GM12878 (cell line): ENCODE data around the gene LCOR. TPM values are rescaled to one million over a fixed set of nuclear protein-coding genes. Genes with fewer than 3 reads are reported as not detected.
A peak's percentile ranks its signal among the peaks of the same experiment; 100 is the strongest.

Experiments
- HDAC2 ChIP-seq: fragments of 200-600 bp; sonication (generic); IDR thresholded peaks from 2 replicates; pipeline ENCODE4 v1.6.1; 2017
- POLR2AphosphoS5 ChIP-seq: IDR thresholded peaks from 2 replicates; pipeline ENCODE4 v1.6.1; 2011; ENCODE audit warnings: mild to moderate bottlenecking, low read length, inconsistent platforms
- TAF1 ChIP-seq: IDR thresholded peaks from 2 replicates; pipeline ENCODE4 v1.6.1; 2011; ENCODE audit warnings: mild to moderate bottlenecking, low read depth, low read length, borderline replicate concordance
- microRNA counts: library from miRNA; unstranded; fragments of <30 nt; microRNA quantifications from one replicate; lab custom pipeline; 2016
- microRNA-seq: library from miRNA; unstranded; fragments of <30 nt; microRNA quantifications from one replicate; pipeline ENCODE4, GENCODE V29; 2018
- polyA plus RNA-seq, 11 experiments: library from polyadenylated mRNA; depleted of rRNA in 4 of 11; unstranded in 6 of 11; stranded (reverse) in 5 of 11; fragments of >200 nt; fragmentation: Nextera tagmentation in 4 of 11; fragmentation: Illumina TruSeq in 1 of 11; extraction: Ambion mirVana in 4 of 11; extraction: Trizol in 1 of 11; gene quantifications; 1 replicate in 1 of 11; 2 replicates in 10 of 11; pipeline versions ENCODE4 v1.2.1 to v1.2.3, GENCODE V29; 2011 to 2016; ENCODE audit warnings: inconsistent platforms in 2 of 11, missing spikeins in 2 of 11, low read depth in 1 of 11
- small RNA-seq: library from RNA; depleted of rRNA; stranded (forward); fragments of <200 nt; gene quantifications from one replicate; pipeline ENCODE3, GENCODE V24; 2014
- total RNA-seq, 4 experiments: library from RNA; depleted of rRNA in 3 of 4; stranded (reverse); fragments of >200 nt in 3 of 4; fragmentation: Illumina TruSeq in 1 of 4; extraction: Trizol in 1 of 4; gene quantifications; 2 replicates each; pipeline versions ENCODE4 v1.2.1 to v1.2.3, GENCODE V29; 2013 to 2021
- TF ChIP-seq, protein P1 (sequence below): fragments of 450-650 bp; IDR thresholded peaks from 2 replicates; pipeline ENCODE4 v1.6.1; 2017; ENCODE audit warnings: mild to moderate bottlenecking, moderate library complexity
- TF ChIP-seq, protein P2 (sequence below): fragments of 450-650 bp; formaldehyde crosslinking; IDR thresholded peaks from 2 replicates; pipeline ENCODE4 v1.4.0; 2020; ENCODE audit warnings: mild to moderate bottlenecking, moderate library complexity
- TF ChIP-seq, protein P3 (sequence below): fragments of 450-650 bp; conservative IDR thresholded peaks from 2 replicates; pipeline ENCODE4 v1.6.1; 2017; ENCODE audit warnings: mild to moderate bottlenecking, moderate library complexity

LCOR gene
- total and polyA plus RNA-seq, 10 of the 15 experiments (the other 5 are each of a cell fraction or from before 2014, with no cell fraction given) = 1.6 to 22.0 (median 13.2) TPM

DNA sequence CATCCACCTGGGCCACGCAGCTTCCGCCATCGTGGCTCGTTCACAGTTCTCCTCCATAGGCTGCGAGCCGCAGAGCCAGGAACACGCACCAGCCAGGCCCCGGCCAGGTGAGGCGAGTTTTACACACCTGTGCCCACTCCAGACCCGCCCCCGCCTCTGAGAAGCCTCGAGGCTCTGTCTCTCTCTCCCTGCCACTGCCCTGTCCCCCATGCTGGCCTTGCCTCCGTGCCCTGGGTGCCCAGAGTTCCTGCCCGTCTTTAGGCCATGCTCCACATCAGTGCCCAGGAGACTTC lies 211.4 kb downstream of the LCOR start (continued):
- TF ChIP-seq, protein P1, sequence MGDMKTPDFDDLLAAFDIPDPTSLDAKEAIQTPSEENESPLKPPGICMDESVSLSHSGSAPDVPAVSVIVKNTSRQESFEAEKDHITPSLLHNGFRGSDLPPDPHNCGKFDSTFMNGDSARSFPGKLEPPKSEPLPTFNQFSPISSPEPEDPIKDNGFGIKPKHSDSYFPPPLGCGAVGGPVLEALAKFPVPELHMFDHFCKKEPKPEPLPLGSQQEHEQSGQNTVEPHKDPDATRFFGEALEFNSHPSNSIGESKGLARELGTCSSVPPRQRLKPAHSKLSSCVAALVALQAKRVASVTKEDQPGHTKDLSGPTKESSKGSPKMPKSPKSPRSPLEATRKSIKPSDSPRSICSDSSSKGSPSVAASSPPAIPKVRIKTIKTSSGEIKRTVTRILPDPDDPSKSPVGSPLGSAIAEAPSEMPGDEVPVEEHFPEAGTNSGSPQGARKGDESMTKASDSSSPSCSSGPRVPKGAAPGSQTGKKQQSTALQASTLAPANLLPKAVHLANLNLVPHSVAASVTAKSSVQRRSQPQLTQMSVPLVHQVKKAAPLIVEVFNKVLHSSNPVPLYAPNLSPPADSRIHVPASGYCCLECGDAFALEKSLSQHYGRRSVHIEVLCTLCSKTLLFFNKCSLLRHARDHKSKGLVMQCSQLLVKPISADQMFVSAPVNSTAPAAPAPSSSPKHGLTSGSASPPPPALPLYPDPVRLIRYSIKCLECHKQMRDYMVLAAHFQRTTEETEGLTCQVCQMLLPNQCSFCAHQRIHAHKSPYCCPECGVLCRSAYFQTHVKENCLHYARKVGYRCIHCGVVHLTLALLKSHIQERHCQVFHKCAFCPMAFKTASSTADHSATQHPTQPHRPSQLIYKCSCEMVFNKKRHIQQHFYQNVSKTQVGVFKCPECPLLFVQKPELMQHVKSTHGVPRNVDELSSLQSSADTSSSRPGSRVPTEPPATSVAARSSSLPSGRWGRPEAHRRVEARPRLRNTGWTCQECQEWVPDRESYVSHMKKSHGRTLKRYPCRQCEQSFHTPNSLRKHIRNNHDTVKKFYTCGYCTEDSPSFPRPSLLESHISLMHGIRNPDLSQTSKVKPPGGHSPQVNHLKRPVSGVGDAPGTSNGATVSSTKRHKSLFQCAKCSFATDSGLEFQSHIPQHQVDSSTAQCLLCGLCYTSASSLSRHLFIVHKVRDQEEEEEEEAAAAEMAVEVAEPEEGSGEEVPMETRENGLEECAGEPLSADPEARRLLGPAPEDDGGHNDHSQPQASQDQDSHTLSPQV = no peak
- no peak for TF ChIP-seq TAF1
- TF ChIP-seq, protein P2, sequence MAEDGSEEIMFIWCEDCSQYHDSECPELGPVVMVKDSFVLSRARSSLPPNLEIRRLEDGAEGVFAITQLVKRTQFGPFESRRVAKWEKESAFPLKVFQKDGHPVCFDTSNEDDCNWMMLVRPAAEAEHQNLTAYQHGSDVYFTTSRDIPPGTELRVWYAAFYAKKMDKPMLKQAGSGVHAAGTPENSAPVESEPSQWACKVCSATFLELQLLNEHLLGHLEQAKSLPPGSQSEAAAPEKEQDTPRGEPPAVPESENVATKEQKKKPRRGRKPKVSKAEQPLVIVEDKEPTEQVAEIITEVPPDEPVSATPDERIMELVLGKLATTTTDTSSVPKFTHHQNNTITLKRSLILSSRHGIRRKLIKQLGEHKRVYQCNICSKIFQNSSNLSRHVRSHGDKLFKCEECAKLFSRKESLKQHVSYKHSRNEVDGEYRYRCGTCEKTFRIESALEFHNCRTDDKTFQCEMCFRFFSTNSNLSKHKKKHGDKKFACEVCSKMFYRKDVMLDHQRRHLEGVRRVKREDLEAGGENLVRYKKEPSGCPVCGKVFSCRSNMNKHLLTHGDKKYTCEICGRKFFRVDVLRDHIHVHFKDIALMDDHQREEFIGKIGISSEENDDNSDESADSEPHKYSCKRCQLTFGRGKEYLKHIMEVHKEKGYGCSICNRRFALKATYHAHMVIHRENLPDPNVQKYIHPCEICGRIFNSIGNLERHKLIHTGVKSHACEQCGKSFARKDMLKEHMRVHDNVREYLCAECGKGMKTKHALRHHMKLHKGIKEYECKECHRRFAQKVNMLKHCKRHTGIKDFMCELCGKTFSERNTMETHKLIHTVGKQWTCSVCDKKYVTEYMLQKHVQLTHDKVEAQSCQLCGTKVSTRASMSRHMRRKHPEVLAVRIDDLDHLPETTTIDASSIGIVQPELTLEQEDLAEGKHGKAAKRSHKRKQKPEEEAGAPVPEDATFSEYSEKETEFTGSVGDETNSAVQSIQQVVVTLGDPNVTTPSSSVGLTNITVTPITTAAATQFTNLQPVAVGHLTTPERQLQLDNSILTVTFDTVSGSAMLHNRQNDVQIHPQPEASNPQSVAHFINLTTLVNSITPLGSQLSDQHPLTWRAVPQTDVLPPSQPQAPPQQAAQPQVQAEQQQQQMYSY (CRISPR knock-in tag) = no peak
- no peak for TF ChIP-seq POLR2AphosphoS5
- no peak for TF ChIP-seq HDAC2
- TF ChIP-seq, protein P3, sequence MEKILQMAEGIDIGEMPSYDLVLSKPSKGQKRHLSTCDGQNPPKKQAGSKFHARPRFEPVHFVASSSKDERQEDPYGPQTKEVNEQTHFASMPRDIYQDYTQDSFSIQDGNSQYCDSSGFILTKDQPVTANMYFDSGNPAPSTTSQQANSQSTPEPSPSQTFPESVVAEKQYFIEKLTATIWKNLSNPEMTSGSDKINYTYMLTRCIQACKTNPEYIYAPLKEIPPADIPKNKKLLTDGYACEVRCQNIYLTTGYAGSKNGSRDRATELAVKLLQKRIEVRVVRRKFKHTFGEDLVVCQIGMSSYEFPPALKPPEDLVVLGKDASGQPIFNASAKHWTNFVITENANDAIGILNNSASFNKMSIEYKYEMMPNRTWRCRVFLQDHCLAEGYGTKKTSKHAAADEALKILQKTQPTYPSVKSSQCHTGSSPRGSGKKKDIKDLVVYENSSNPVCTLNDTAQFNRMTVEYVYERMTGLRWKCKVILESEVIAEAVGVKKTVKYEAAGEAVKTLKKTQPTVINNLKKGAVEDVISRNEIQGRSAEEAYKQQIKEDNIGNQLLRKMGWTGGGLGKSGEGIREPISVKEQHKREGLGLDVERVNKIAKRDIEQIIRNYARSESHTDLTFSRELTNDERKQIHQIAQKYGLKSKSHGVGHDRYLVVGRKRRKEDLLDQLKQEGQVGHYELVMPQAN = no peak

MicroRNA genes within 50 kb of the gene (microRNA counts, 767-probe panel; counts per million panel counts)
- microRNA hsa-miR-607 (lab: Ali Mortazavi, UCI) = 1,438 counts per million, percentile 53 among the panel's probes with 10 or more counts

Small RNA genes within 50 kb of the gene (microRNA-seq; reads per million reads assigned to microRNA genes)
- 2.1 reads per million, percentile 6 among the genes with 10 or more reads in this experiment for gene MIR607

Small RNA genes within 50 kb of the gene (small RNA-seq; reads per million reads assigned to genes)
- gene HMGN2P35 = not detected
- gene MIR607 = 1.6 reads per million, percentile 51 among the genes with 10 or more reads in this experiment

Other genes with a start within 250 kb of the LCOR start
- gene TM9SF3, start 245.3 kb upstream of the LCOR start, total RNA-seq (2014; rRNA removed) = 34.7 and 42.5 TPM in 2 replicates
- 43.5 and 45.9 TPM in 2 replicates for gene TM9SF3, start 245.3 kb upstream of the LCOR start, total RNA-seq (2014; rRNA removed; fragmentation: Illumina TruSeq; extraction: Trizol)
- 65.9 and 71.5 TPM in 2 replicates for gene TM9SF3, start 245.3 kb upstream of the LCOR start, total RNA-seq (2021)
- 46.3 and 87.7 TPM in 2 replicates for gene TM9SF3, start 245.3 kb upstream of the LCOR start, polyA plus RNA-seq (2011; rRNA removed)
- 46.8 and 69.3 TPM in 2 replicates for gene TM9SF3, start 245.3 kb upstream of the LCOR start, polyA plus RNA-seq (2014; fragmentation: Illumina TruSeq; extraction: Trizol)
- 10 to 100 TPM; 17.1 to 20.4 TPM for gene TM9SF3, start 245.3 kb upstream of the LCOR start, polyA plus RNA-seq (2014; fragmentation: Nextera tagmentation; extraction: Ambion mirVana)
- gene TM9SF3, start 245.3 kb upstream of the LCOR start, polyA plus RNA-seq (2014; rRNA removed) = 23.5 and 26.5 TPM in 2 replicates
- 10 to 100 TPM; 73.1 to 85.4 TPM for gene TM9SF3, start 245.3 kb upstream of the LCOR start, polyA plus RNA-seq (2016; fragmentation: Nextera tagmentation; extraction: Ambion mirVana)
- gene PIK3AP1, start 111.8 kb upstream of the LCOR start, total RNA-seq (2014; rRNA removed) = 151 and 167 TPM in 2 replicates
- 143 and 148 TPM in 2 replicates for gene PIK3AP1, start 111.8 kb upstream of the LCOR start, total RNA-seq (2014; rRNA removed; fragmentation: Illumina TruSeq; extraction: Trizol)
- 137 and 142 TPM in 2 replicates for gene PIK3AP1, start 111.8 kb upstream of the LCOR start, total RNA-seq (2021)
- 281 and 306 TPM in 2 replicates for gene PIK3AP1, start 111.8 kb upstream of the LCOR start, polyA plus RNA-seq (2011; rRNA removed)
- 107 and 128 TPM in 2 replicates for gene PIK3AP1, start 111.8 kb upstream of the LCOR start, polyA plus RNA-seq (2014; fragmentation: Illumina TruSeq; extraction: Trizol)
- 10 to 100 TPM; 26.2 to 37.0 TPM for gene PIK3AP1, start 111.8 kb upstream of the LCOR start, polyA plus RNA-seq (2014; fragmentation: Nextera tagmentation; extraction: Ambion mirVana)
- gene PIK3AP1, start 111.8 kb upstream of the LCOR start, polyA plus RNA-seq (2014; rRNA removed) = 108 and 110 TPM in 2 replicates
- 10 to 100 TPM; 92.4 to 93.7 TPM for gene PIK3AP1, start 111.8 kb upstream of the LCOR start, polyA plus RNA-seq (2016; fragmentation: Nextera tagmentation; extraction: Ambion mirVana)